NCI-H748 (cell line): Measurements from ENCODE around the gene ARL6IP4.

Experiments used
- DNase-seq: peaks from one replicate; lab custom pipeline; 2025; ENCODE audit not compliant: unreplicated experiment; lab: John Stamatoyannopoulos, UW

ARL6IP4 gene

GRCh38 chr12:122958198-122958888 is 22.1 kb upstream of the ARL6IP4 start:
- DNase-seq, result no peak

DNA sequence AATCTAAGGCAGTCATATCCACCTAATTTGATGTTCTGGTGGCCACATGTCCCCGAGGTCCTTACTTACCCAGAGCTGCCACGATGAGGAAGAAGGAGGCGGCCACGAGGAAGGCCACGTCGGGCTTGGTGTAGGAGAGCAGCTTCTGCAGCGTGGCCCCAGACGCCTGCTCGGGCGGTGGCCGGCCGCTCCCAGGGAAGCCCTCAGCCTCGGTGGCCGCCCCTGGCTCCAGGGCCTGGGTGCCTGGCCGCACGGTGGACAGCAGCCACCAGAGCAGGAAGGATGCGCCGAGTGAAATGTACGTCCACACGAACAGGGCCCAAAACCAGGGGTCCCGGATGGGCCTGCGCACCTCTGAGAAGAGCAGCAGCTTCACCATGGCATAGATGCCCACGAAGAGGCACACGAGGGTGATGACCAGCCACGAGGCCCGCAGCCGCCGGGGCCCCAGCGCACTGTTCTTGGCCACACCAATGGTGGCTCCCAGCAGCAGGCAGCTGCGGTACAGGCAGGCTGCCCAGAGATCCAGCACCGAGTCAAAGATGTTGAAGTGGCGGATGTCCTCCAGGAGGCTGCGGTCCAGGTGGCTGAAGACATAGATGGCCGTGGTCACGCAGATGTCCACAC is 20.8 kb upstream of the ARL6IP4 start:
- DNase-seq, result no peak

GRCh38 chr12:122960193-122960569 is 20.3 kb upstream of the ARL6IP4 start:
- DNase-seq, result no peak

DNA sequence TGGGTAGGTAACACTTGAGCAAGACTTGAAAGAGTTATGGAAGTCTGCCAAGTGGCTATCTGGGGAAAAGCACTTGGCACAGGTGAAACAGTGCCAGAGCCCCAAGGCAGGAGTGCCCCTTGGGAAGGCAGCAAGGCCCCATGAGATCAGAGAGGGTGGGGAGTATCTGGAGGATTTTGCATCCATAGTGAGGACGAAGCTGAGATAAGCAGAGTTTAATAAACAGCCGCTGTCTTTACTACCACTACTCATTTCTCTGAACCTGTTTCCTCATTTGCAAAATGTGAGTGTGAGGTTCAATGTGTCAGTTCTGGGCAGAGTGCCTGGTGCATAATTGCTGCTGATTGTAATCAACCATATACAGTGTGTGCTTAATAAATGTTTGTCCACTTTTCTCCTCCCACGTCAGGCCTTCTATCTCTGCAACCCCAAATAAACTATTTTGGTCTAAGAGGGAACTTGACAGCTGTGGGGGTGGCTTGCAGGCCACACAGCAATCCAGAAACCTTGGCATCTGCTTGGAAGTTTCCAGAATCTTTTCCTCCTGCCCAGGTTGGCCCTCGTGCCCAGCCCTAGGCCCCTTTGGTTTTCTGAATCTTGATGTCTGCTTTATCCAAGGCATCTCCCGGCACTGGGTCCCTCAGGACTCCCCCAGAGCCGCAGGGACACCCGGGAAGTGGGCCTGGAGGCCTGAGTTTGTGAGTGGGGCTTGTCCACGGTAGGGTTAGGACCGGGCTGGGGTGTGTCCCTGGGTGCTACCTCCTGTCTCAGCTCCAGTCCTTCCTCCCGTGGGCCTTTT is 18.8 kb upstream of the ARL6IP4 start:
- no peak for DNase-seq

GRCh38 chr12:122963941-122964265 is 16.6 kb upstream of the ARL6IP4 start:
- DNase-seq, result no peak

- no peak for DNase-seq
Measured at GRCh38 chr12:122964439-122965257, 15.8 kb upstream of the ARL6IP4 start.

DNA sequence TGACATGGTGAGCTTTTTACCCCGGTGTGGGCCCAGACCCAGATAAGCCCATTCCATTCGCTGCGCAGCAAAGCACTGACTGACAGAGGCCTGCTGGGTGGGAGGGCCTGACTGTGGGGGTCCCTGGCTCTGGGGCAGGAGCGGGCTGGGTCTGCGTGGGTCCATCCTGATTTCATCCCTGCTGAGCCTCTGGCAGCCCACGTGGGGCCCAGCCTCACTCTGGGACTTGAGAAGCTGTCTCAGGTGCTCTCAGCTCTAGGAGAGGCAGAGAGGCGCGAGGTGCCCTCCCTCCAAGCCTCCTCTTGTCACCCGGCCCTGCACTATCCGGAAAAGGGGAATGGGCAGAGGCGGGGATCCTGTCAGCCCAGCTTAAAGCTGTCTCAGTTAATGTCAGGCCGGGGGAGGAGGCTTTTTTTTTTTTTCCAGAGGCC is 15.1 kb upstream of the ARL6IP4 start:
- peak; percentile 12 for DNase-seq

DNA sequence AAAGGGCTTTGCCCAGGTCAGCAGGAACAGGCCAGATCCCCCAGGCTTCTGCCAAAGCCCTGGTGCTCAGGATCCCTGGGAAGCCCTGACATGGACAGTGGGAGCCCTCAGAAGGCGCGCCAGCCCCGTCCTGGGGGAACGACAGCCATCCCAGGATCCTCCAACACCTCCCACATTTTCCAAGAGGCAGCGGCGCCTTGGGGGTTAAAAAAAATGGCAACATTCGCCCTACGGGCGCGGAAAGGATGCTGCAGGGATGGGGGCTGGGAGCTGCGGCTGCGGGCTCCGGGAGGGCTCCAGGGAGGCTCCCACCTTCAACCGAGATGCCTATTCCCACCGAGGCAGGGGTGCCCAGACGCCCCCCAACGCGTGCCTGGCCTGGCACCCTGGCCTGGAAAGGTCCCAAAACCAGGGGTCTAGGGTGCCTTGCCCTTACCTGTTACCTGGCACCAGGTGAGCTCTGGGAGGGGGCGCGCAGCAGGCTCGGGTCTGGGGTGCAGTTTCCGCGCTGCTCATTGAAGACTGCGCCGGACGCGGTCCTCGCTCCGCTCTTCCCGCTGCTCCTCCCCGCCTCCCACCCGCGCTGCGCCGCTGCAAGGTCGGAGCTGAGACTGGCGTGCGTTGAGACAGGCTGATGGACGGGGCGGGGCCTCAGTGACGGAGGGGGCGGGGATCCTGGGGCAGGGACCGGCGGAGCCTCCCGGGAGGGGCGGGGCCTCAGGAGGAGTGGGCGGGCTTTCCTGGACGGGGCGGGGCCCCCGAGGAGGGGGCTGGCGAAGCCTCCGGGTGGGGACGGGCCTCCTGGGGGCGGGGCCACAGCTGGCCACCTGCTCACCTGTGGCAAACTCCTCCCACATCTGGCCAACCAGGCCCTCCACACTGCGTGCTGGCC is 14.4 kb upstream of the ARL6IP4 start, which contains the start of gene ABCB9:
ABCB9 (minus strand) TSS at position 613 of the 892 bp plus-strand sequence. CDS start 6,228 bp downstream, outside the sequence.
- DNase-seq, result peak; percentile 98

DNA sequence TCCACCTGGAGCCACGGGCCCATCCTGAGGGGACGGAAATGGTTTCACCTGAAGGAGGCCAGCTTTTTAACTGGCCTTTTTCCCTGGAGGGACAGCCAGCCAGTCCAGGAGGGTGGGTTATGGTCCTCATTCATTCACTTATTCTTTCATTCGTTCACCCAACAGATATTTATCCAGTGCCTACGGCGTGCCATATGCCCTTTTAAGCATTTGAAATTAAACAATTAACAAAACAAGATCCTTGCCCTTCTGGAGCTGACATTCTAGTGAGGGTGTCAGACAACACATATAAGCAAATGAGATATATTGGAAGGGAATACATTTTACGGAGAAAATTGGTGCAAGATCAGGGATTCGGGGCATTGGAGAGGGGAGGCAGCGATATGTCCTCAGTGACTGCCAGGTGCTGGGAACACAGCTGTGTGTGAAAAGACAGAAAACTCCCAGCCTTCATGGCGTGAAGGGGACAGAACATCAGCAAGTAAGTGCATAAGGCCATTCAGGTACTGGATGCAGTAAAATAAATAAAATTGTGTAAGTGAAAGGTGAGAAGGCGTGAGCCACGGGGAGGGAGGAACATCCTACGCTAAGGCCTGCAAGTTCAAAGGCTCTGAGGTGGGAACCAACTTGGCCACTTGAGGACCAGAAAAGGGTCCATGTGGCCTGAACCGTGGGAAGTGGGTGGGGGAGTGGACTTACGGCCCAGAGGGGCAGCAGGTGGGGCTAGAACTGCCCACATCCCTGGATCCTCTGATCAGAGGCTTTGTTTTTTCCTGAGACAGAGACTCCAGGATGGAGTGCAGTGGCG is 13.5 kb upstream of the ARL6IP4 start:
- DNase-seq, result no peak

- no peak for DNase-seq
Measured at GRCh38 chr12:122968104-122968503, 12.4 kb upstream of the ARL6IP4 start.

GRCh38 chr12:122969676-122970075 is 10.8 kb upstream of the ARL6IP4 start:
- no peak for DNase-seq

DNA sequence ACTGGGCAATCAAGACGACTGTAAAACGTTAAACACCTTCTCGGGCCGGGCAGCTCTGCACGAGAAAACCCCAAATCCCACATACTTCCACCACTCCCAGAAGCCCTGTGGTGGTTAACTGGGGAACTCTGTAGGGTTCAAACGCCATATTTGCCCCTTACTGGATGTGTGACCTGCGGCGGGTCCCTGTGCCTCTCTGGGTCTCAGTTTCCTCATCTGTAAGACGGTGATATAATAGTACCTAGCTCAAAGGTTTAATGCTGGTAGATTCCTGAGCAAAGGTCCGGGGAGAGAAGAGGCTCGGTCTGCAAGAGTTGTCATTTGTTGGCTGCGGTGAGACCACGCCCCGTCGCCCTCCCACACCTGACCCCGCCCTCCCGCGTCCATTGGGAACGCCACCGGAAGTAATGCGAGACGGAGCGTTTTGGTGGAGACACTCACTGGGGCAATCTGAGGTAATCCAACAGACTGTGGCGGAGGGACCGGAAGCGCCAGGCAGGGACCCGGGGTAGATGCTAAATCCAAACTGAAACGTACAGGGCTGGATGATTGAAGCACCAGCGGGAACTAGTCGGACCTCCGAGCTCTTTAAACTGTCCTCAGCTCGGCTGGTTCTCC is 6.1 kb upstream of the ARL6IP4 start:
- DNase-seq, result peak; percentile 98

GRCh38 chr12:122974892-122975789 is 5.3 kb upstream of the ARL6IP4 start, which contains the start of gene OGFOD2:
Gene OGFOD2, plus strand, starts transcription at chr12:122975244. Its CDS starts 8 bp downstream, at chr12:122975252.
- peak; percentile 95 for DNase-seq

GRCh38 chr12:122975790-122976647 is 4.5 kb upstream of the ARL6IP4 start:
- DNase-seq, result no peak

DNA sequence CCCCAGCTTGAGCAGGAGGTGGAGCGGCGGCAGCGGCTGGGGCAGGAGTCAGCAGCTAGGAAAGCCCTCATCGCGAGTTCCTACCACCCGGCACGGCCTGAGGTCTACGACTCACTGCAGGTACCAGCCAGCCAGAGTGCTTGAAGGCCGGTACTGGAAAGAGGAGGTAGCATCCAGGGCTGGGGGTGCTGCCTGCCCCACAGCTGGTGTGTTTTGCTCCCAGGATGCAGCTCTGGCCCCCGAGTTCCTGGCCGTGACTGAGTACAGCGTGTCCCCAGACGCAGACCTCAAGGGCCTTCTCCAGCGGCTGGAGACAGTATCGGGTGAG is 3.9 kb upstream of the ARL6IP4 start:
- no peak for DNase-seq

GRCh38 chr12:122977153-122977552 is 3.3 kb upstream of the ARL6IP4 start:
- DNase-seq, result no peak
